Right lobe of liver (tissue), 6 donors: ENCODE measurements around the gene S1PR5. TPM values are rescaled to one million over a fixed set of nuclear protein-coding genes. Genes with fewer than 3 reads are reported as not detected.
"Not testable (repeated sequence)": the region's sequence is repeated elsewhere in the genome, so short reads cannot be mapped to it uniquely, and the experiment has no call there.

Experiments
- ATAC-seq, 4 donors: fragments of 200-7000 bp; cut with Tn5 transposase; one replicate each; pipeline ENCODE4 v1.9.1; 2020; ENCODE audit warnings: mild to moderate bottlenecking in 4 of 4, moderate library complexity in 4 of 4
- DNase-seq, 3 donors: peaks; one replicate each; pipeline ENCODE4 v3.0.0-alpha.2; 2020
- H3K27ac ChIP-seq, 3 donors: fragments of 200-600 bp; one replicate each; pipeline ENCODE4 v1.8.0; 2022
- H3K27me3 ChIP-seq, 2 donors: fragments of 200-600 bp; one replicate each; pipeline ENCODE4 v1.8.0; 2022
- H3K36me3 ChIP-seq, 4 donors: fragments of 200-600 bp; sonication (generic) in 1 of 4; one replicate each; pipeline versions ENCODE4 v1.5.1 to v1.8.0; 2017 to 2022; ENCODE audit warnings: control low read depth in 1 of 4
- H3K4me1 ChIP-seq, 4 donors: fragments of 200-600 bp; sonication (generic) in 1 of 4; one replicate each; pipeline versions ENCODE4 v1.5.1 to v1.8.0; 2017 to 2022; ENCODE audit warnings: control low read depth in 1 of 4
- H3K4me3 ChIP-seq, 3 donors: fragments of 200-600 bp; one replicate each; pipeline ENCODE4 v1.8.0; 2022
- H3K9me3 ChIP-seq, 4 donors: fragments of 200-600 bp; sonication (generic) in 1 of 4; one replicate each; pipeline versions ENCODE4 v1.5.1 to v1.8.0; 2017 to 2022; ENCODE audit warnings: control low read depth in 1 of 4
- POLR2A ChIP-seq: fragments of 450-650 bp; IDR thresholded peaks from one replicate; pipeline ENCODE4 v1.6.1; 2017; ENCODE audit warnings: antibody characterized with exemption, mild to moderate bottlenecking
- WGBS: methylation state at CpG from one replicate; pipeline ENCODE4 v1.1.6; 2018; ENCODE audit warnings: low coverage, low lambda C conversion rate; ENCODE audit not compliant: insufficient coverage; ENCODE audit errors: missing lambda C conversion rate; 5-methylcytosine and 5-hydroxymethylcytosine counted together
- intact Hi-C, 2 donors: fragments of 100-400 bp; cut with DNase I; formaldehyde crosslinking; loops; one replicate each; pipeline versions ENCODE4 v1.11.2 to v1.14.1; 2022
- total RNA-seq, 6 experiments: library from RNA; depleted of rRNA in 2 of 6; stranded (reverse); fragments of >200 nt in 2 of 6; fragmentation: NEBNext Ultra II Directional in 3 of 6; extraction: Animal tissue kit (Norgen Biotek cat#: 25700) in 3 of 6; gene quantifications; one replicate each; pipeline versions ENCODE4 v1.1.0 to v1.2.4, GENCODE V29; 2016 to 2023
- TF ChIP-seq, protein P1 (sequence below), 4 donors: fragments of 200-600 bp in 3 of 4; fragments of 450-650 bp in 1 of 4; IDR thresholded peaks; one replicate each; pipeline versions ENCODE4 v1.5.1 to v1.8.0; 2016 to 2022; ENCODE audit warnings: antibody characterized with exemption in 4 of 4, mild to moderate bottlenecking in 2 of 4
- donor health status: DM: no; HTN: yes; CAD: no.
- donor health status: DM: no; HTN: no; CAD: no.
- donor health status: DM: no; HTN: no; CAD: no.
- donor health status: DM: no; HTN: yes; CAD: no.
- donor health status: DM: no; HTN: yes; CAD: no.

Gene S1PR5
- total RNA-seq, 6 experiments from 2014 or later, result 0.20 to 0.43 (median 0.35) TPM; not detected in 1

DNA sequence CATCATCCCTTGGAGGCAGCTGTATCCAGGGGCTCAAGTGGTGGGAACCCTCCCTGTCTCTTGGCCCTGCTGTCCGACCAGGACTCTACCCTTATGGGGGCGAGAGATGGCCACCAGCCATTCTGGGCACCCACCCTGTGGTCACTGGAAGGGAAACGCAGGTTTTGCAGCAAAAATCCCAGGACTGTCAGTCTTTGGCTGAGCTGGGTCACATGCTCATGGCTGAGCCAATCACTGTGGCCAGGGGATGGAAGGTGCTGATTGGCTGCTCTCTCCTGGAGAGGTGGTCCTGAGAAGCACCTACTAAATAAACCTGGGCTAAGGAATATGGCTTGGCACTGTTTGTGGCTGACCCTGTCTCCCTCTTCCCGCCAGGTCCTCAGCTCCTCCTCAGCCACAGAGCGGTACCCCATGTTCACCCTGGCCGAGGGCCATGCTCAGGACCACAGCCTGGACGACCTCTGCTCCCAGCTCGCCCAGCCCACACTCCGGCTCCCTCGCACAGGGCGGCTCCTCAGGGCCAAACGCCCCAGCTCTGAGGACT lies 35.3 kb upstream of the S1PR5 start:
- Histone ChIP-seq H3K4me1 (no peaks in the 10 kb centered on the region), H3K36me3 (peaks cover 0 to 78% (median 24%) of the 10 kb centered on the region in 4 donors), H3K9me3 (no peaks in the 10 kb centered on the region), H3K27me3 (no peaks in the 10 kb centered on the region), H3K4me3 (no peak overlapping the region), H3K27ac (no peak overlapping the region)
- no peak for TF ChIP-seq POLR2A
- TF ChIP-seq, protein P1, sequence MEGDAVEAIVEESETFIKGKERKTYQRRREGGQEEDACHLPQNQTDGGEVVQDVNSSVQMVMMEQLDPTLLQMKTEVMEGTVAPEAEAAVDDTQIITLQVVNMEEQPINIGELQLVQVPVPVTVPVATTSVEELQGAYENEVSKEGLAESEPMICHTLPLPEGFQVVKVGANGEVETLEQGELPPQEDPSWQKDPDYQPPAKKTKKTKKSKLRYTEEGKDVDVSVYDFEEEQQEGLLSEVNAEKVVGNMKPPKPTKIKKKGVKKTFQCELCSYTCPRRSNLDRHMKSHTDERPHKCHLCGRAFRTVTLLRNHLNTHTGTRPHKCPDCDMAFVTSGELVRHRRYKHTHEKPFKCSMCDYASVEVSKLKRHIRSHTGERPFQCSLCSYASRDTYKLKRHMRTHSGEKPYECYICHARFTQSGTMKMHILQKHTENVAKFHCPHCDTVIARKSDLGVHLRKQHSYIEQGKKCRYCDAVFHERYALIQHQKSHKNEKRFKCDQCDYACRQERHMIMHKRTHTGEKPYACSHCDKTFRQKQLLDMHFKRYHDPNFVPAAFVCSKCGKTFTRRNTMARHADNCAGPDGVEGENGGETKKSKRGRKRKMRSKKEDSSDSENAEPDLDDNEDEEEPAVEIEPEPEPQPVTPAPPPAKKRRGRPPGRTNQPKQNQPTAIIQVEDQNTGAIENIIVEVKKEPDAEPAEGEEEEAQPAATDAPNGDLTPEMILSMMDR (IDR thresholded peaks at IDR 0.05), result no peak
- WGBS, result 49% methylated on average over 6 of the region's 12 CpGs
- intact Hi-C loops, result no loop called here
- DNase-seq, result no peak
- peak; percentile 12 to 48 (median 22) for ATAC-seq

DNA sequence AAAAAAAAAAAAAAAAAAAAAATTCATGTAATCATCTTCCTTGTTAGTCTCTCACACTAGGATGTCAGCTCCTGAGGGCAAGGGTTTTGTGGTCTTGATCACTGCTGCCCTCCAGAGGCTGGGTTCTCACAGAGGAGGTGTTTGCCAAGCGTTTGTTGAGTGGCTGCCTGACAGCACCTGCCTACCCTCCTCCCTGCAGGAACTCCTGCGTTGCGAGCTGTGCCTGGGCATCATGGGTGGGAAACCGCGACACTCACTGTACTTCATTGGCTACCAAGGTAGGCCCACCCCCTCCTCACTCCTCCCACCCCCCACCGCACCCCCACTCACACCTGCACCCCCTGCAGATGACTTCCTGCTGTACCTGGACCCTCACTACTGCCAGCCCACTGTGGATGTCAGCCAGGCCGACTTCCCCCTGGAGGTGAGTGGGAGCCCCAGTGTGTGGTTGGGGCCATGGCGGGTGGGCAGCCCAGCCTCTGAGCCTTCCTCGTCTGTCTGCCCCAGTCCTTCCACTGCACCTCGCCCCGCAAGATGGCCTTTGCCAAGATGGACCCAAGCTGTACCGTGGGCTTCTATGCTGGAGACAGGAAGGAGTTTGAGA lies 34.6 kb upstream of the S1PR5 start:
- peak; percentile 16 to 66 (median 43) for ATAC-seq
- Histone ChIP-seq H3K27me3 (no peaks in the 10 kb centered on the region), H3K4me3 (no peak overlapping the region), H3K9me3 (no peaks in the 10 kb centered on the region), H3K36me3 (peaks cover 0 to 78% (median 21%) of the 10 kb centered on the region in 4 donors), H3K27ac (no peak overlapping the region), H3K4me1 (no peaks in the 10 kb centered on the region)
- TF ChIP-seq POLR2A, result no peak
- TF ChIP-seq, protein P1 (IDR thresholded peaks at IDR 0.05), result peak in 1 of 4 donors; percentile 33
- intact Hi-C loops, result no loop called here
- WGBS, result 86% methylated on average over 2 of the region's 12 CpGs
- no peak for DNase-seq

DNA sequence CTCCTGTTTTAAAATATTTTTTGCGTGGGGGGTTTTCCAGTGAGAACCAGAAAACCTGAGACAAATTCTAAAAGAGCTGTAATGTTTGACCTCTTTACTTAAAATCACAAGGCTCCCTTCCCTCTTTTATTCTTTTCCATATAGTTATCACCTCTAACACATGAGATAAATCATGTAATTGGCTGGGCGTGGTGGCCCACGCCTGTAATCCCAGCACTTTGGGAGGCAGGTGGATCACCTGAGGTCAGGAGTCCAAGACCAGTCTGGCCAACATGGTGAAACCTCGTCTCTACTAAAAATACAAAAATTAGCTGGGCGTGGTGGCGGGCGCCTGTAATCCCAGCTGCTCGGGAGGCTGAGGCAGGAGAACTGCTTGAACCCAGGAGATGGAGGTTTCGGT lies 33.8 kb upstream of the S1PR5 start:
- H3K9me3 ChIP-seq, intact Hi-C loops, H3K27ac ChIP-seq, H3K27me3 ChIP-seq, ATAC-seq, DNase-seq, H3K4me1 ChIP-seq, H3K4me3 ChIP-seq: not testable (repeated sequence)
- H3K36me3 ChIP-seq, result peaks cover 0 to 80% (median 21%) of the 10 kb centered on the region in 4 donors
- WGBS, result 97% methylated on average over 9 of the region's 9 CpGs

DNA sequence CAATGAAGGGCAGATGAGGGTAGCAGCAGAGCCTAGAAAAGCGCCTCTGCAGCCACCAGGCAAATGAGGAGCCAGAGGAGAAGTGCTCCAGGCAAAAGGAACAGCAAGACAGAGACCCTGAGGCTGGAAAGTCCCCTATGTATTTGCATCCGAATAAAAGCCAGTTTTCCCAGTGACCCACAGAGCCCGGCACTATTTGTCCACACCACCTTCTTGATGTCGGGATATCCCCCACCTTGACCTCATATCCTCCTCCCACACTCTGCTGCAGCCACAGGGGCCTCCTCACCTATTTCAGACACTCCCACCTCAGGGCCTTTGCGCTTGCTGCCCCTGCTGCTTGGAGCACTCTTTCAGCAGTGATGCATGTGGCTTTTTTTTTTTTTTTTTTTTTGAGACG lies 33.1 kb upstream of the S1PR5 start:
- peaks cover 0 to 76% (median 18%) of the 10 kb centered on the region in 4 donors for H3K36me3 ChIP-seq
- H3K9me3 ChIP-seq, result no peaks in the 10 kb centered on the region
- intact Hi-C loops, result no loop called here
- H3K27me3 ChIP-seq, result no peaks in the 10 kb centered on the region
- TF ChIP-seq, protein P1 (IDR thresholded peaks at IDR 0.05), result no peak
- no peak for TF ChIP-seq POLR2A
- DNase-seq, result no peak
- H3K4me1 ChIP-seq, result peaks cover 0 to 4% (median 0%) of the 10 kb centered on the region in 4 donors
- WGBS, result 100% methylated on average over 5 of the region's 6 CpGs
- ATAC-seq, result no peak
- no peak overlapping the region for H3K4me3 ChIP-seq
- H3K27ac ChIP-seq, result no peak overlapping the region

DNA sequence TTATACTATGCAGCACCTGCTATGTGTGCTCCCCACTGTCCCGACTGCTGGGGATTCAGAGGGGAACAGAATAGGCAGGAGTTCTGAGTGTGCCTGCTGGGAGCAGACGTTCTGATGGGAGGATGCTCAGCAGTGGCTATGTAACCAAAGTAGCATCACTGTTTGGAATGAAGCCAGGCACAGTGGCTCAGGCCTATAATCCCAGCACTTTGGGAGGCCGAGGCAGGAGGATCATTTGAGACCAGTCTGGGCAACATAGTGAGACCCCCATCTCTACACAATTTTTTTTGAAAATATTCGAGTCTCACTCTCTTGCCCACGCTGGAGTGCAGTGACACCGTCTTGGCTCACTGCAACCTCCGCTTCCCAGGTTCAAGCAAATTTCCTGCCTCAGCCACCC lies 32.5 kb upstream of the S1PR5 start:
- intact Hi-C loops, result no loop called here

More for the DNA sequence above, 32.5 kb upstream of the S1PR5 start:
- Histone ChIP-seq H3K27me3 (no peaks in the 10 kb centered on the region), H3K4me1 (peaks cover 0 to 10% (median 0%) of the 10 kb centered on the region in 4 donors), H3K27ac (no peak overlapping the region), H3K4me3 (no peak overlapping the region), H3K36me3 (peaks cover 0 to 71% (median 18%) of the 10 kb centered on the region in 4 donors), H3K9me3 (no peaks in the 10 kb centered on the region)
- DNase-seq (no peak), ATAC-seq (no peak)
- TF ChIP-seq POLR2A, result no peak
- TF ChIP-seq, protein P1 (IDR thresholded peaks at IDR 0.05), result no peak
- 86% methylated on average over 4 of the region's 7 CpGs for WGBS
